PC-3 (cell line): Measurements from ENCODE around the gene STPG4.

ENCODE experiments used
- EZH2 ChIP-seq: fragments of 300-600 bp; sonication (generic); IDR thresholded peaks from one replicate; pipeline ENCODE4 v1.6.1; 2017; ENCODE audit warnings: antibody characterized with exemption, mild to moderate bottlenecking, low read length; ENCODE audit not compliant: unreplicated experiment
- EZH2phosphoT487 ChIP-seq: fragments of 300-600 bp; sonication (generic); IDR thresholded peaks from 2 replicates; pipeline ENCODE4 v1.6.1; 2018; ENCODE audit warnings: mild to moderate bottlenecking, antibody characterized with exemption, low read length, borderline replicate concordance
- TF ChIP-seq, protein P1 (sequence below): fragments of 300-600 bp; sonication (generic); conservative IDR thresholded peaks from 2 replicates; pipeline ENCODE4 v1.5.1; 2017; ENCODE audit warnings: antibody characterized with exemption, low read depth, mild to moderate bottlenecking, low read length

DNA sequence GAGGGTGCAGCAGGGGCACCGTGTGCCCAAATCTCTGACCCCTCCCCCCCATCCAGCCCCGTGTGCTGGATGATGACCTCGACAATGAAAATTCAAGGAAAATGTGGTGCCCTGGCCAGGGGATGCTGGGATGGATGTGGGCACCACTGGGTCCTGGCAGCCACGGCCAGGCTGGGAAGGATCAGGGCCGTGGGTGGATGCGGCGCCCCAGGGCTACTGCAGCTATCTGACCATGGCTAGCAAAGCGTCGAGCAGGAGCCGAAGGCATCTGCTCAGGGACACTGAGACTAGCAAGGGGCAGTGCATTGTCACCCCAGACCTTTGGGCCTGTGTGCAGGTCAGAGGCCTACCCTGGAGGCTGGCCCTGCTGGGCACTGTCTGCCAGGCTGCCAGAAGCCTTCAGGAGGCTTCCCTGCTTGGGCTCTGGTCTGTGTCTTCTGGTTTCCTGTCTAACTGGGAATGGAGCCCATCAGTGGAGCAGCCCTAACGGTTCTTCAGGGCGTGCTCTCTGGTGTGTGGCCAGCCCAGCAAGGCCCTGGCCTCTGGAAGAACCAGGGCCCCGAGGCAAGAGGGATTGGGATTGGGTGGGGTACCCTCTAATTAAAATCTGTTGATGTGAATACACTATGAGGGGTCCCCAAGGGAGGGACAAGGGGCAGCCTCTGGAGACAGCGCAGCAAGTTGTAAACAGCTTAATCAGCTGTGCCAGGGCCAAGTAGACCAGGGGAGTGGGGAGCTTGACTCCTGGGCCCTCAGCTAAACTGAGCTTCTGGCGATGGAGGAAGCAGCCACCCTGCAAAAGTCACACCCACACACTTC lies 98.0 kb downstream of the STPG4 start:
- TF ChIP-seq, protein P1, sequence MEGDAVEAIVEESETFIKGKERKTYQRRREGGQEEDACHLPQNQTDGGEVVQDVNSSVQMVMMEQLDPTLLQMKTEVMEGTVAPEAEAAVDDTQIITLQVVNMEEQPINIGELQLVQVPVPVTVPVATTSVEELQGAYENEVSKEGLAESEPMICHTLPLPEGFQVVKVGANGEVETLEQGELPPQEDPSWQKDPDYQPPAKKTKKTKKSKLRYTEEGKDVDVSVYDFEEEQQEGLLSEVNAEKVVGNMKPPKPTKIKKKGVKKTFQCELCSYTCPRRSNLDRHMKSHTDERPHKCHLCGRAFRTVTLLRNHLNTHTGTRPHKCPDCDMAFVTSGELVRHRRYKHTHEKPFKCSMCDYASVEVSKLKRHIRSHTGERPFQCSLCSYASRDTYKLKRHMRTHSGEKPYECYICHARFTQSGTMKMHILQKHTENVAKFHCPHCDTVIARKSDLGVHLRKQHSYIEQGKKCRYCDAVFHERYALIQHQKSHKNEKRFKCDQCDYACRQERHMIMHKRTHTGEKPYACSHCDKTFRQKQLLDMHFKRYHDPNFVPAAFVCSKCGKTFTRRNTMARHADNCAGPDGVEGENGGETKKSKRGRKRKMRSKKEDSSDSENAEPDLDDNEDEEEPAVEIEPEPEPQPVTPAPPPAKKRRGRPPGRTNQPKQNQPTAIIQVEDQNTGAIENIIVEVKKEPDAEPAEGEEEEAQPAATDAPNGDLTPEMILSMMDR, result no peak
- no peak for TF ChIP-seq EZH2
- TF ChIP-seq EZH2phosphoT487, result no peak
